ENCODE results near the gene CDC26.
A peak's percentile ranks its signal among the peaks of the same experiment; 100 is the strongest.

Gene CDC26

DNA sequence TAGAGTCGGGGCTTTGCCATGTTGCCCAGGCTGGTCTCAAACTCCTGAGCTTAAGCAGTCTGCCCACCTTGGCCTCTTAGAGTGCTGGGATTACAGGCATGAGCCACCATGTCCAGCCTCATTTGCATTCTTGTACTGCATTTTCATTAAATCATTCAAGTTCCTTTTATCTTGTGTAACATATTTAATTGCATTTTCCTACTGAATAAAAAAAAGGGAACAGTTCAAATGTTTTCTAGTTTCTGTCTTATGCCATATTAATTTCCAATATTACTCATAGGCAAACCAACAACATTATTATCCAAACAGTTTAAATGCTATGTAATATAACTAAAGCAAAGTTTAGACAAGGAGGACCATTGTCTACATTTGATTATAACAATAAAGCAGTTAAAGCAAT lies 47.9 kb downstream of the CDC26 start:
- H3K79me2 ChIP-seq (ENCODE audit: low read length): peaks cover 3% of the 10 kb centered on the region; the same call in 1 of the 2 replicates
- no peak overlapping the region for H3K9ac ChIP-seq (ENCODE audit: low read length)
- no peaks in the 10 kb centered on the region for H3K9me3 ChIP-seq (replicated peaks; ENCODE audit: insufficient read depth, low read length)
- no peak for DNase-seq
- H4K20me1 ChIP-seq (ENCODE audit: insufficient read depth, low read length): no peaks in the 10 kb centered on the region
- H3K36me3 ChIP-seq (replicated peaks; ENCODE audit: insufficient read depth, low read length): no peaks in the 10 kb centered on the region
- peaks cover 3% of the 10 kb centered on the region; the same call in 1 of the 2 replicates for H3K4me1 ChIP-seq (ENCODE audit: low read length)
- H3K4me2 ChIP-seq (ENCODE audit: low read depth, low read length): no peak overlapping the region
- no peak overlapping the region for H3K27ac ChIP-seq (ENCODE audit: low read length)
- no peak overlapping the region for H3K4me3 ChIP-seq (ENCODE audit: low read length)
- no peak overlapping the region for H2AFZ ChIP-seq (ENCODE audit: low read length)
- no peaks in the 10 kb centered on the region for H3K27me3 ChIP-seq (replicated peaks; ENCODE audit: insufficient read depth, low read length)
- no peaks in the 10 kb centered on the region for H3K9me2 ChIP-seq (replicated peaks; ENCODE audit: insufficient read depth, low read length)
- TF ChIP-seq EZH2phosphoT487 (IDR thresholded peaks at IDR 0.05; ENCODE audit: low read length) (no peak), EZH2 (optimal IDR thresholded peaks at IDR 0.05; ENCODE audit: low read depth, low read length) (no peak)
- TF ChIP-seq, protein P1, sequence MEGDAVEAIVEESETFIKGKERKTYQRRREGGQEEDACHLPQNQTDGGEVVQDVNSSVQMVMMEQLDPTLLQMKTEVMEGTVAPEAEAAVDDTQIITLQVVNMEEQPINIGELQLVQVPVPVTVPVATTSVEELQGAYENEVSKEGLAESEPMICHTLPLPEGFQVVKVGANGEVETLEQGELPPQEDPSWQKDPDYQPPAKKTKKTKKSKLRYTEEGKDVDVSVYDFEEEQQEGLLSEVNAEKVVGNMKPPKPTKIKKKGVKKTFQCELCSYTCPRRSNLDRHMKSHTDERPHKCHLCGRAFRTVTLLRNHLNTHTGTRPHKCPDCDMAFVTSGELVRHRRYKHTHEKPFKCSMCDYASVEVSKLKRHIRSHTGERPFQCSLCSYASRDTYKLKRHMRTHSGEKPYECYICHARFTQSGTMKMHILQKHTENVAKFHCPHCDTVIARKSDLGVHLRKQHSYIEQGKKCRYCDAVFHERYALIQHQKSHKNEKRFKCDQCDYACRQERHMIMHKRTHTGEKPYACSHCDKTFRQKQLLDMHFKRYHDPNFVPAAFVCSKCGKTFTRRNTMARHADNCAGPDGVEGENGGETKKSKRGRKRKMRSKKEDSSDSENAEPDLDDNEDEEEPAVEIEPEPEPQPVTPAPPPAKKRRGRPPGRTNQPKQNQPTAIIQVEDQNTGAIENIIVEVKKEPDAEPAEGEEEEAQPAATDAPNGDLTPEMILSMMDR (IDR thresholded peaks at IDR 0.05; ENCODE audit: low read length): no peak
- no peaks in the 10 kb centered on the region for H3F3A ChIP-seq (ENCODE audit: insufficient read depth, low read length)

DNA sequence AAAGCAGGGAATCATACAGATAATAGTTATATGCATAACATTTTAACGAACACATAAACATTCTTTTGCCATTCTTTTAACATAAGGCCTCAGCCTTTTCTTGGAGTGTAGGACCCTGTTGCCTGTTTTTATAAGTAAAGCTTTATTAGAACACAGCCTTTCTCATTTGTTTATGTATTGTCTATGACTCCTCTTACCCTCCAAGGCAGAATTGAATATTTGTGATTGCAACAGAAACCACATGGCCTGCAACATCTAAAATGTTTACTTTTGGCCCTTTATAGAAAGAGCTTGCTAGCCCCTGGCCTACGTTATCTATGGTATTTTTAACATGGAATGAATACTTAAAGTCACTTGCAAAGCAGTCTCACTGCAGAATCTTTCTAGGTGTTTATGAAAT lies 51.4 kb downstream of the CDC26 start:
- Histone ChIP-seq H3K27ac (ENCODE audit: low read length) (no peak overlapping the region), H3K4me2 (ENCODE audit: low read depth, low read length) (no peak overlapping the region), H3F3A (ENCODE audit: insufficient read depth, low read length) (peaks cover 15% of the 10 kb centered on the region), H3K9me2 (replicated peaks; ENCODE audit: insufficient read depth, low read length) (no peaks in the 10 kb centered on the region), H3K9ac (ENCODE audit: low read length) (no peak overlapping the region), H3K4me1 (ENCODE audit: low read length) (peaks cover 24% of the 10 kb centered on the region), H2AFZ (ENCODE audit: low read length) (no peak overlapping the region), H3K36me3 (replicated peaks; ENCODE audit: insufficient read depth, low read length) (no peaks in the 10 kb centered on the region), H3K27me3 (replicated peaks; ENCODE audit: insufficient read depth, low read length) (no peaks in the 10 kb centered on the region), H3K79me2 (ENCODE audit: low read length) (peaks cover 33% of the 10 kb centered on the region), H4K20me1 (ENCODE audit: insufficient read depth, low read length) (no peaks in the 10 kb centered on the region), H3K4me3 (ENCODE audit: low read length) (no peak overlapping the region), H3K9me3 (replicated peaks; ENCODE audit: insufficient read depth, low read length) (no peaks in the 10 kb centered on the region)
- DNase-seq: no peak
- TF ChIP-seq EZH2 (optimal IDR thresholded peaks at IDR 0.05; ENCODE audit: low read depth, low read length) (no peak), EZH2phosphoT487 (IDR thresholded peaks at IDR 0.05; ENCODE audit: low read length) (no peak)
- TF ChIP-seq, protein P1 (IDR thresholded peaks at IDR 0.05; ENCODE audit: low read length): no peak

DNA sequence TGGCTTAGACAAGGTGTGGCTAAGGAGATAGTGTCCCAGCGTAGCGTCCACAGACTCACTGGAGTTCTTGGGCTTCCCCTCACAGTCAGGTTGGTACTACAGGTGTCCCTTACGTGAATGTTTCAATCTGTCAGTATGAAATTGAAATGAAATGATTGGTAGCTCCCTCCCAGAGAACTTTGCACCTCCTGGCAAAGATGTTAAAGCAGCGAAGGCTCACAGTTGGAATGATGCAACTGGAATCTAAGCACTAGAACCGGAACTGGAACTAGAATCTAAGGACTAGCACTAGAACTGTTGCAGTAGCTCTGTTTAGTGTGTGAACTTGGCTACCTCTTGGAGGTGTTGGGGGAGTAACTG lies 52.9 kb downstream of the CDC26 start:
- Histone ChIP-seq H3K9ac (ENCODE audit: low read length) (no peak overlapping the region), H3K79me2 (ENCODE audit: low read length) (peaks cover 47% of the 10 kb centered on the region), H3K27me3 (replicated peaks; ENCODE audit: insufficient read depth, low read length) (no peaks in the 10 kb centered on the region), H3K4me1 (ENCODE audit: low read length) (peaks cover 30% of the 10 kb centered on the region), H3K4me3 (ENCODE audit: low read length) (peak overlapping the region; percentile 94; the same call in 1 of the 2 replicates), H3F3A (ENCODE audit: insufficient read depth, low read length) (peaks cover 17% of the 10 kb centered on the region), H3K27ac (ENCODE audit: low read length) (no peak overlapping the region), H3K9me3 (replicated peaks; ENCODE audit: insufficient read depth, low read length) (no peaks in the 10 kb centered on the region), H3K36me3 (replicated peaks; ENCODE audit: insufficient read depth, low read length) (no peaks in the 10 kb centered on the region), H4K20me1 (ENCODE audit: insufficient read depth, low read length) (no peaks in the 10 kb centered on the region), H3K4me2 (ENCODE audit: low read depth, low read length) (peak overlapping the region; percentile 90; the same call in 1 of the 2 replicates), H2AFZ (ENCODE audit: low read length) (no peak overlapping the region), H3K9me2 (replicated peaks; ENCODE audit: insufficient read depth, low read length) (no peaks in the 10 kb centered on the region)
- DNase-seq: no peak
- no peak for TF ChIP-seq EZH2 (optimal IDR thresholded peaks at IDR 0.05; ENCODE audit: low read depth, low read length)

DNA sequence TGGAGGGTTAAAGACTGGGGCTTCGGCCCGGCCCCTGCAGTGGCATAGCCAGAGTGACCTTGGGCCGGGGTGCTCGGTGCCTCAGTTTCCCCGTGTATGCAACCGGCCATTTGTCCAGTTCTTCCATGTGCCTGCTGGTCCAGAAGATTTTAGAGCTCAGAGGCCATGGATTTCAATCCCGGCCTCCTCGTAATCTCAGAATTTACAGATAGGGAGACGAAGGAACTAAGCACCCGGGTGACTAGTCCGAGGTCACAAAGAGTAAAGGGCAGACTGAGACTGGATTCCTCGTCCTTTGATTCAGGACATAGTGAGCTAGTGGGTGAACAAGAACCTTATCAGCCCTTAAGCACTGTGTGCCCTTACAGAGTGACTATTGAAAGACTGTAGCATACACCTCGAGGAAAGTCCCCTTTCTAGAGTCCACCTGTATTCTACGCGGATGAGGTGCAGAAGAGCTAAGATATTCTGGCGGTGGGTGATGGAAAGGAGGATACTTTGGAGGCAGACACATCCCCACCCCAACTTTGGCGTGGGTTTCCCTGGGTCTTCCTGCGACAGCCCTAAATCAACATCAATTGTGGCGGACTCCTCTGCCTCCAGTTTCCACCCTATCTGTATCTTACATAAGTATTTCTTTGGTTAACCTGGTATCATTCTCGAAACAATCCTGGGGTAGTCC lies 53.4 kb downstream of the CDC26 start:
- H3K4me2 ChIP-seq (ENCODE audit: low read depth, low read length): peak overlapping the region; percentile 90
- H3F3A ChIP-seq (ENCODE audit: insufficient read depth, low read length): peaks cover 17% of the 10 kb centered on the region
- no peak overlapping the region for H3K27ac ChIP-seq (ENCODE audit: low read length)
- peak overlapping the region; percentile 78 for H3K9ac ChIP-seq (ENCODE audit: low read length)
- no peaks in the 10 kb centered on the region for H3K27me3 ChIP-seq (replicated peaks; ENCODE audit: insufficient read depth, low read length)
- peak overlapping the region; percentile 94 for H3K4me3 ChIP-seq (ENCODE audit: low read length)
- H4K20me1 ChIP-seq (ENCODE audit: insufficient read depth, low read length): no peaks in the 10 kb centered on the region
- no peaks in the 10 kb centered on the region for H3K9me3 ChIP-seq (replicated peaks; ENCODE audit: insufficient read depth, low read length)
- H2AFZ ChIP-seq (ENCODE audit: low read length): peak overlapping the region; percentile 93
- TF ChIP-seq, protein P1 (IDR thresholded peaks at IDR 0.05; ENCODE audit: low read length): no peak
- TF ChIP-seq EZH2phosphoT487 (IDR thresholded peaks at IDR 0.05; ENCODE audit: low read length) (no peak), EZH2 (optimal IDR thresholded peaks at IDR 0.05; ENCODE audit: low read depth, low read length) (no peak)
- DNase-seq: no peak
- no peaks in the 10 kb centered on the region for H3K36me3 ChIP-seq (replicated peaks; ENCODE audit: insufficient read depth, low read length)
- no peaks in the 10 kb centered on the region for H3K9me2 ChIP-seq (replicated peaks; ENCODE audit: insufficient read depth, low read length)
- H3K4me1 ChIP-seq (ENCODE audit: low read length): peaks cover 30% of the 10 kb centered on the region
- H3K79me2 ChIP-seq (ENCODE audit: low read length): peaks cover 50% of the 10 kb centered on the region
